Measurements from ENCODE around the gene ADD2.
"Not testable (repeated sequence)": the region's sequence is repeated elsewhere in the genome, so short reads cannot be mapped to it uniquely, and the experiment has no call there.

The ADD2 gene

DNA sequence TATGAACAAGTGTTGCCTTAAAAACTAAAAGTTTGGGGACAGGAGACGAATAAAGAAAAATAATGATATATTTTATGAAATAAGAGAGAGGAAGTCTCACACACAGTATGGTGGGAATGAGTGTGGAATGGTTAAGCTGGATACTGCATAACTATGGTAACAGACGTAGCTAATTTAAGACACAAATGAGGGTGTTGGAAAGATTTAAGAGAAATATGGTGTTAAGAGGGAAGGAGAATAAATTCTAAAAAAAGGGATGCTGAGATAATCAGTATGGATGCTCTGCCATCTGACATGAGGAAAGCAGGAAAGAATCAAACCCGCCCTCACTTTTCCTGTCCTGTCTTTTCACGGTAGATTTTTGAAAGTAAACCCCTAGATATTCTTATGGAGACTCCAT lies 10.6 kb downstream of the ADD2 start:
- no peak for DNase-seq
- intact Hi-C loops (cut with DNase I): loop anchor here (10.0 kb wide), 1 partner anchor 73 kb away; no protein-coding TSS in a partner anchor

DNA sequence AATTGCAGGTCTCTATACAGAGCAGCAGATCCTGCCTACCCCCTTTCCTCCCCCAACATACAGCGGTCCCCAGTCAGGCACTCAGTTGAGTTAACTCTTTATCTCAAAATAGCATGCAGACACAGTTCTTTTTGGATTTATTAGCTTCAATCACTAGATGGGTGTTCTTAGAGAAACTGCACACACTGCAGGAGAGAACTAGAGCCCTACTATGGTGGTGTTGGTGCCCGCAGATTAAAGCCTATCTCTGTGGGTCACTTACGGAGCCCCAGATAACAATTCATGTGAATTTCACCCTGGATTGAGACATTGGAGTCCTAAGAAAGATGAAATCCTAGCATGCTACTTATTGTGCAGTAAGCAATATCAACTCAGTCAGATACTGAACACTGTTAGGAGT lies 11.9 kb downstream of the ADD2 start:
- DNase-seq: no peak
- intact Hi-C loops (cut with DNase I): loop anchor here (10.0 kb wide), 1 partner anchor 71 kb away; no protein-coding TSS in a partner anchor

DNA sequence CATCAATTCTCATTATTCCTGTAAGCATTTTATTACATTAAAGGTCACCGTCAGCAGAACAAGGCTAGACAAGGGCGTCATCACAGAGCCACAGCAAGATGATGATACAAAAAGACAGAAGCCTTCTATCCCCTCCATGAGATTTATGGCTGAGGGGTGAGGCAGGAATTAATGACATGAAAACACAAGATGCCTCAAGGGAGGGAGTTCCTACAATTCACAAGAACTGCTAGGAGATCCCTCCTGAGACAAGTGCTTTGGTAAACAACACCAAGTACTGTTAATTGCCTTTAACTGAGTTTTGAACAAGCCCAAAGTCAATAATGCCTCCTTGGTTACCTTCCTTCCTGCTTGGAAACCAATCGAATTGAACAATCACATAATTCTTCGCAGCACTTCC lies 14.1 kb downstream of the ADD2 start:
- no peak for DNase-seq
- intact Hi-C loops (cut with DNase I): loop anchor here (10.0 kb wide), 1 partner anchor 69 kb away; no protein-coding TSS in a partner anchor

DNA sequence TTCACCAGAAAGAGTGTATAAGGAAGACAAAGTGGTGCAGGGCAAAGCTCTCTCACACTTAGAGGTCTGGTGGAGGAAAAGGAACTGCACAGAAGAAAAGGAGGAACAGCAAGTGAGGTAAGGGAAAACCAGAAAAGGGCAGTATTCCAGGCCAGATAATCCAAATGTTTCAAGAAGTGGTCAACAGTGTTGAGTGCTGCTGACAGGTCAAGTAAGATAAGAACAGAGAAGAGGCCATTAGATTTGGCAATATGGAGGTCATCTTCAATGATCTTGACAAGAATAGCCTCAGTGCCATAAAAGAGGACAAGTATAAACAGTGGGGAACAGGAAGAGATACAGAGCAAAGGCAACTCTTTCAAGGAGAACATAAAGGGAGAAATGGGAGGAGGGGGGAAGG lies 15.0 kb downstream of the ADD2 start:
- DNase-seq: no peak
- intact Hi-C loops (cut with DNase I): loop anchor here (10.0 kb wide), 1 partner anchor 68 kb away; no protein-coding TSS in a partner anchor

DNA sequence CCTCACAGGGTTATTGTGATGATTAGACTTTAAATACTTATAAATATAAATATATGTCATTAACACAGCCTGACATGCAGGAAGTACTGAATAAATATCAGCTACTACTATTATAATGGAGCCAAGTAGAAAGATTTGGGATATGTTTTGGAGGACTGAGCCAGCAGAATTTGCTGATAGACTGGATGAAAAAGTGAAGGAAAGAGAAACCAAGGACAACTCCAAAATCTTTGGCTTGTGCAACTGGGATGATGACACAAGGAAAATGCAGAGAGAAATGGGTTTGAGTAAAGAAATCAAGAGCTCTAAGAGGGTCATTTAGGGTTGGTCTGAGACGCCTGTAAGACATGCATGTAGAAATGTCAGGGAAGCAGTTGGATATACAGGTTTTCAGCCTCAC lies 15.6 kb downstream of the ADD2 start:
- intact Hi-C loops (cut with DNase I): loop anchor here (10.0 kb wide), 1 partner anchor 68 kb away; no protein-coding TSS in a partner anchor
- DNase-seq: no peak

DNA sequence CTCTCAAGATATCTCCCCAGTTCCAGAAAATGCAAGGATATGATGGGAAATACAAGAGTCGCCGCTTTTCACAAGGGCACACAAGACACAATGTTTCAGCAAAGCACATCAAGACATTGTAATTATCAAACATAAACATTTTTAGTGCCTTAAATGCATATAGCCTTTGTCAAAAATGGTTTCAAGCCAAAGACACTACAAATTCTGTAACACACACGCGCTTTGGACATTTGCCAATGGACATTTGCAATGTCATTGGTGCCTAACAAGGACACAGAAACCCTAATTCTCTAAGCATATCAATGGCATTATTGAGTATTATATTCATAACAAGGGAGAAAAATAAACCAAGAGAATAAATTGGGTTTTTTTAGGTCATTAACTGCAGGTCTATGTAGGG lies 16.1 kb downstream of the ADD2 start:
- intact Hi-C loops (cut with DNase I): loop anchor here (10.0 kb wide), 1 partner anchor 67 kb away; no protein-coding TSS in a partner anchor
- DNase-seq: no peak

DNA sequence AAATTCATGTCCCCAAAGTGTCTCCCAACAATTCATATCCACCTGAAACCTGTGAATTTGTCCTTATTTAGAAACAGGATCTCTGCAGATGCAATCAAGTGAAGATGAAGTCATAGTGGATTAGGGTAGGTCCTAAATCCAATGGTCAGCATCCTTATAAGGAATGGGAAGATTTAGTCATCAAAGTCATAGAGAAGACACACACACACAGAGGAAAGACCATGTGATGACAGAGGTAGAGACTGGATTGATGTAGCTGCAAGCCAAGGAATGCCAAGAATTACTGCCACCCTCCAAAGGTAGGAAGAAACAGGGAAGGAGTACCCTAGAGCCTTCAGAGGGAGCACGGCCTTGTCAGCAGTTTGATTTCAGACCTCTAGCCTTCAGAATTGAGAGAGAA lies 17.7 kb downstream of the ADD2 start:
- intact Hi-C loops (cut with DNase I): loop anchor here (10.0 kb wide), 1 partner anchor 66 kb away; no protein-coding TSS in a partner anchor
- no peak for DNase-seq

DNA sequence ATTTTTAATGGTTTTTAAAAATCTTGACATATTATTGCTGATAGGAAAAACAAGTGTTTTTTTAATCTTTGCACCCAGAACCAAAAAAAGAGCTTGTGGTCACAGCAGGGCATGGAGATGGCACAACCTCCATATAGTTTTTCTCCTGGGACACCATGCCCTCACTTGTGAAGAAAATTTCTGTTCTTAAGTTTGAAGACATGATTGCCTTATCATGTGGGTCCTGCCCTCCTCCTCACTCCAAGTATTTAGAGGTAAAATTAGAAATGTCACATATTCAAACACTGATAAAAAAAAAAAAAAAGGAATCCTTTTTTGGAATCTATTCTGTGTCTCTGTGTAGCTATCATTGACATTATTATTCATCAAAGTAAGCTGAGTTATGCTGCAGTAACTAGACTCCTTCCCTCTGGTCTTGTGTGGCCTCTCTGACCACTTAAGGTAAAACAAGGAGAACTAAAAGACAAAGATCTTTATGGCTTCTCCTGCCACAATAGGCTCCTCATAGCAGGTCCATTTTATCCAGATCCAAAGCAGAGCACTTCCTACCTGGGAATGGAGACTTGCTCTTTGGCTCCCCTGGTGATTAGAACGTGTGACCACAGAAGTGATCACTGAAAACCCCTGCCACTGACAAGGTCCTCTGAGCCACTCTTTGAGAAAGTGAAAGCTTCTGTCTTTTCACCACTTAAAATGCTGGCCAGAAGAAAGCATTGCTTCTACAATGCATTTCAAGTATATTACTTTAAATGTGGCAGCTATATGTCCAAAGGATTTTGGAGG lies 19.8 kb downstream of the ADD2 start:
- intact Hi-C loops (cut with DNase I): no loop called here

DNA sequence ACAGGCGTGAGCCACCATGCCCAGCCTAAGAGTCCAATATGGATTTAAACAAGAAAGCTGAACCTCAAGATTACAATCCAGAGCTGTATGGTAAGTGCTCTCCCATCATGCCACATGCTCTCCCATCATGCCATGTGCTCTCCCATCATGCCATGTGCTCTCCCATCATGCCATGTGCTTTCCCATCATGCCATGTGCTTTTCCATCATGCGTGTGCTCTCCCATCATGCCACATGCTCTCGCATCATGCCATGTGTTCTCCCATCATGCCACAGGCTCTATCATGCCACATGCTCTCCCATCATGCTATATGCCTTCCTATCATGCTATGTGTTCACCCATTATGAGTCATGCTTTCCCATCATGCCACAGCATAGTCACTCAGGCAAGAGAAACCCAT lies 20.7 kb downstream of the ADD2 start:
- intact Hi-C loops (cut with DNase I): no loop called here
- no peak for DNase-seq

More for the DNA sequence above, 19.8 kb downstream of the ADD2 start:
- no peak for DNase-seq

DNA sequence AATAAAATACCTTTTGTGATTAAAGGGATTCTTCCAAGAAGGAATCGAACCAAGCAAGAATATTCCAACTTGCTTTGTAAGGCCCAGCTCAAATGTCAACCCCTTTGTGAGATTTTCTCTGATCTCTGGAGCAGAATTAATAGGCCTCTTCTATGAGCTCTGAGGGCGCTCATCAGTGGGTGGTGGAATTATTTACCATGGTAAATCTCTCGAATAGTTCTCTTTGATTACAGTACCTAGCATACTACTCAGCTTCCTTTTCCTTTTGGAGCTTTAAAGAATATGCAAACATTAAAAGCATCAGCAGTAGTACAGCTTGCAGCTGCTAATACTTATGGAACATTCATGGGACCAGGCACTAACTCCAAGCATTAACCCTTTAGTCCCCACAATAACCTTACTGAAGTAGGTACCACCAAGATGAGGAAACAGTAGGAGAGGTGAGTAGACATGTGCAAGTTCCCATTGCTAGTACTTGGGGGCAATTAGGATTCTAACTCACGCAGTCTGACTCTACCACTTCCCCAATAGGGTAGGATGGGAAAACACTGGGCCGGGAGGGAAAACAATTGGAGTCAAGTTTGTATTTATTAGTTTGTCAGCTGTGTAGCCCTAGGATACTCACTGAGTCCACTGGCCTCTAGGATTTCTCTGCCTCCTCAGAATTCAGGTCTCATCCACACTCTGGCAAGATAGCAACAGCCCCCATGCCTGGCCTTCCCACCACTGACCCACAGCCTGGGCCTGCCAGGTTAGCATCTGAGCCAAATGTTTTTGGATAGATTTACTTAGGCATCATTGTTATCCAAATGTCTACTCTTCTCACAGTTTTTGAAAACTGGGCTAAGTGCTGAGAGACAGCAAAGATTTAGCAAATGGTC lies 21.7 kb downstream of the ADD2 start:
- DNase-seq: no peak
- intact Hi-C loops (cut with DNase I): no loop called here

DNA sequence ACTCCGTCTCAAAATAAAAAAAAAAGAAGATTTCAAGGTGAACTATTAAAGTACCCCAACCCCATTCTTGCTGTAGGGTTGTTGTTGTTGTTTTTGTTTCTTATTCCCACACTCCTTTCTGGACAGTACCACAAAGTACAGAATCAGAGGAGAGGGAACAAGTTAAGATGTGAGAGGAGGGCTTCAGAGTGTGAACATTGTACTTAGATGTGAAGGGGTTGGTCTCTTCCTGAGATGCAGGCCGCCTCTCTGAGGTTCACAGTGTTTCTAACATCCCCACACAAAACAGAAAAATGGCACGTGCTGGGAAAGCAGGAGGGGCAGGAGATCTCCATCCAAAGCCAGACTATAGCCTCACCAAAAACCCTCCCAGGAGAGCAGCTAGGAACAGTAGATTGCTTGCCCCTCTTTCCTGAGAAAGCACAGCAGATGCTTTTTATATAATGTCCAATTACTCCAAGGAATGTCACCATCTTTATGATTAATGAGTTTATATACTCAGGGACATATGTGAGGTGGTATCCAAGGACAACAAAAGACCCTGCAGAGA lies 22.6 kb downstream of the ADD2 start:
- no peak for DNase-seq
- intact Hi-C loops (cut with DNase I): no loop called here

DNA sequence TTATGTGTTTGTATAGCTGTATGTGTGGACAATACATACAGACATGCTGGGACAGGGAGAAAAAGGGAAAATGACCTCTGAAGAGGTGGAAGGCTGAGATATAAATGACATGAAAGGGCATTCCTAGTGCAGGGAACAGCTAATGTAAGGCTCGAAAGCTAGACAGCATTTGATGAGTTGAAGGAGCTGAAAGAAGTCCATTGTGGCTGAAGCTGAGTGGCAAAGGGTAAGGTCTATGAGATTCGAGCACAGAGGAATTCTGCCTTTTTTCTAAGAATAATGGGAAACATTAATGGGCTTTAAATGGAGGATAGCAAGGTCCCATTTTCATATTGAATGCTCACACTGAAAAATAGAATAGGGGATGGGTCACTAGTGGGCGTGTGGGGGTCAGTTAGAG lies 23.6 kb downstream of the ADD2 start:
- DNase-seq: no peak
- intact Hi-C loops (cut with DNase I): no loop called here

DNA sequence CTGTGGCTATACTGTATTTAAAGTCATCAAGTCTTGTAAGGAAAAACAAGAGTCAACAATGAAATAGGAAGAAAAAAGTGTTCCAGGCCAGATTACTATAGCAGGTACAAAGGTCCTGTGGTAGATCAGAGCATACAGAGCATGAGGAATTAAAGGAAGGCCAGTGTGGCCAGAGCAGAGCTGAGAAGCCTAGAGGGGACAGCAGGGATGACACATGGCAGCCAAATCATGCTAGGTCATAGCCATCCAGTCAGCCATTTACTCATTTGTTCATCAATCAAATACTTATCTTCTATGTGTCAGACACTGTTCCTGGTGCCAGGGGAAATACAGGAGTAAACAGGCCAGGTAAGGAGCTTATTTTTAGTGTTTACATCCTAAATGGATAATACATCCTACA lies 24.3 kb downstream of the ADD2 start:
- intact Hi-C loops (cut with DNase I): no loop called here
- no peak for DNase-seq

DNA sequence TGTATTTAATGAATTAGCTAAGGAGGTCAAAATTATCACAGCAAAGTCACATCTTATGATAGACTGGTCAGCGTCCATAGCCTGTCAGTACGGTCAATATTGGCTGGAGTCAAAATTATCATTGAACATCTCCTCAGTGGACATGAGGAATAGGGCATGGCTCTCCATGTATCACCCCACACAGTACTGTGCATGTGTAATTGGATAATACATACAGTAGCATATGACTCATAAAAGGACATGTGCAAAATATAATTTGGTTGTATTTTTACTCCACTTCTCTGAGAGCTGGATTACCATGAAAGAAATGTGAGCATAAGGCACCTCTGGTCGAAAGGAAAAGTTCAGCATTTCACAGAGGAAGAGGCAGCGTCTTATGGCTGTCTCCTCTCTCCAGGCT lies 24.9 kb downstream of the ADD2 start:
- DNase-seq: no peak
- intact Hi-C loops (cut with DNase I): no loop called here

DNA sequence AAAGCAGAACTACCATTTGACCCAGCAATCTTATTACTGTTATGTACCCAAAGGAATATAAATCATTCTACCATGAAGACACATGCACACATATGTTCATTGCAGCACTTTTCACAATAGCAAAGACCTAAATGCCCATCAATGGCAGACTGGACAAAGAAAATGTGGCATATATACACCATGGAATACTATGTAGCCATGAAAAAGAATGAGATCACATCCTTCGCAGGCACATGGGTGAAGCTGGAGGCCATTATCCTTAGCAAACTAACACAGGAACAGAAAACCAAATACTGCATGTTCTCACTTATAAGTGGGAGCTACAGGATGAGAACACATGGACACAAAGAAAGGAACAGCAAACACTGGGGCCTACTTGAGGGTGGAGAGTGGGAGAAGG lies 28.5 kb downstream of the ADD2 start:
- intact Hi-C loops (cut with DNase I); DNase-seq: not testable (repeated sequence)

DNA sequence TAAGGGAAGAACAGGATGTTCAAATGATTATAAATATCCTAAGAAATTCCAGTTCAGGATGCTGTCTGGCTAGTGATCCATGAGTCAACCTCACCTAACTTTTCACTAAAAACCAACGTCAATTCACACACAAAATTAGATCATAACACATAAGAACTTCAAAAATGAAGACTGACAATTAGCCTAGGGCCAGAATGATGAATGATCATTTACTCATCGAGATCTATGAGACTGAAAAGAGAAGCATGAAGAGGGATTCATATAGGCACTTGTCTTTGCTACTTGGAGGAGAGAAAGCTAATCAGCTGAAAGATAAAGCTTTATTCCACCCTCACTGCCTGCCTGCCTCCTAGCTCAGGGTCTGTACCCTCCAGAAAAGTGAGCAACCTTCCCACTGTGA lies 29.8 kb downstream of the ADD2 start:
- intact Hi-C loops (cut with DNase I): no loop called here
- DNase-seq: no peak

DNA sequence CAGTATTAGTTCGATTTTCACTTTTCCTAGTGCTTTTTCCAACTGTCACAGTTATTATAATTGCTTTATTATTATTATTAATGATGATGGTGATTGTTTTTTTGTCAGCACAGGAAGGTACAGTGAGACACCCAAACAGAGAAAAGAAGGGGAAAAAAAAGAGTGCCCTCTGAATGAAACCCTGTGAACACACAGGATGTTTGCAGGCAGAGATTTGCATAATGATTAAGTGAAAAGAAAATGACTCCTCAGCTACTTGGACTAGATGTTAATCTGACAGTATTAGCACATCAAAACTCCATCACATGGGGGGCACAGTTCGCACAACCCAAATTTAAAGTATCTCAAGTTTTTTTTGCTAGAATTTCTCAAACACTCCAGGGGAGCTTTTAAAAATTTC lies 32.9 kb downstream of the ADD2 start:
- DNase-seq: no peak
- intact Hi-C loops (cut with DNase I): no loop called here

DNA sequence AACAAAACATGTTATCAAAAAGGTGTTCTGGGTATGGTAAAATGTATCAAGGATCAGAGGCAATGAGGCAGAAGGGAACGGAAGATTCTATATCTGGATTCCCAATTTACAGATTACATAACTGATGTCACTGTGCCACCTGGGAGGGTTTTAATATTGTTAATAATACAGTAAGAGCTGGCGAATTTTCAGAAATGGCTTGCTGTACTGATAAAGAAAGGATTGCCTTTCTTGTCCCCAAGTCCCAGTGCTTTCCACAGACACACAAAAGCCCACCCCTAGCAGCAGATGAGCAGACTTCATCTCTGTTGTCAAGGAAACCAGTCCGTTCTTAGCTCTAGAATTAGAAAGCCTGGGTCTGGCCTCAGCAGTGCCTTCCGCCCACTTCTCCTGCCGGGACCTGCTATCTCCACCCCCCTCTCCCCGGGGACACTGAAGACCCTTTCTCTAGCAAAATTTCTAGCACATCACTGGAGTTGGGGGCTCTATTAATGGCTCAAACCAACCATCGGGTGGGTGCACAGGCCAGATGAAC lies 34.3 kb downstream of the ADD2 start:
- intact Hi-C loops (cut with DNase I): no loop called here
- DNase-seq: peak in 2 of 10 donors; percentile 13 to 86

DNA sequence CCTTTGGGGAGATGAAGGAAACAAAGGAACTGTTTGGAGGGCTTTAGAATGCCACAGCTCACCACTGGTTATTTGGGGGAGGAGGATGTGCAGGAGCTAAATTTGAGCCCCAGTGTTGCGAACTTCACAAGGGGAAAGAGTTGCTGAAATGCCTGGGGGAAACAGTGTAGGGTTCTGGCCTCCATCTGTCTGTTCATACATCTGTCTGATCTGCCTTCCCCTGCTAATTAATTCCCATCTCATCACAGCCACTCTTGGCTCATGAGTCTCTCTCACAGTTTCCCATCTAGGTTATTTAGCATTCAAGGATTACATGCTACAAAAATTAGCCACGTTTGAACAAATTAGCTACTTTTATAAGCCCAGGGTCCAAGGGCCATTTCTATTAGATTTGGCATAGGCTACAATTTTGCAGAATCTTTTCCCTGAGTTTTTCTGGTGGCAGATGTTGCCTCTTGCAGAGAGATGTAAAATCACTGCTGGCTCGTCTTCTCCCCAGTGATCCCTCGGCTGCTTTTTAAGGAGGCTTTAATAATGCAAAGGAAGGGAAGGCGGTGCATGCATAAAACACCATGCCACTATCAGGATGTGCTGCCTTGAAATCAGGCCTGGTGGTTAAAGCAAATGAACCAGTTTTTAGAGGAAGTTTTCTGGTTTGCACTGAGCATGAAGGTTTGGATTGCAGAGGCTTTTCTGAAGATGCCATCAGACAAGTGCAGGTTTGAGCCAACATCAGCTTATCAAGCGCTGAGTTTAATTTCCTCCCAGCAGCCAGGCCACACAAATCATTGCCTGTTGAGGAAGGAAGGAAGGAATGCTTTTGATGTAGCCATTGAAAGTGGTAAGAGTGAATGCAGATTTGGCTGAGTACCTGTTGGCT lies 35.0 kb downstream of the ADD2 start:
- no peak for DNase-seq
- intact Hi-C loops (cut with DNase I): no loop called here

DNA sequence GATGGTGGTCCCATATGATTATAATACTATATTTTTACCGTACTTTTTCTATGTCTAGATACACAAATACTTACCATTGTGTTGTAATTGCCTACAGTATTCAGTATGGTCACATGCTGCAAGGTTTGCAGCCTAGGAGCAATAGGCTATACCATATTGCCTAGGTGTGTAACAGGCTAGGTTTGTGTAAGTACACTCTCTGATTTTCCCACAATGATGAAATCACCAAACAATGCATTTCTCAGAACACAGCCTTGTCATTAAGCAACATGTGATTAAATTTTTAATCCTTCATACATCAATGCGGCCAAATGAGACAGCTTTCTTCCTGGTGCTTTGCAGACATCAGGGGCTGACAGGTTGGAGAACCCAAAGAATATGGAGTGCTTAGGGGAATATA lies 37.3 kb downstream of the ADD2 start:
- intact Hi-C loops (cut with DNase I): no loop called here
- no peak for DNase-seq

Data from posterior cingulate gyrus (tissue), 11 donors.